ENCODE results near the gene KRTAP5-10. TPM values are rescaled to one million over a fixed set of nuclear protein-coding genes. Genes with fewer than 3 reads are reported as not detected.
"Not testable (repeated sequence)": the region's sequence is repeated elsewhere in the genome, so short reads cannot be mapped to it uniquely, and the experiment has no call there.

The KRTAP5-10 gene
- total and polyA plus RNA-seq, 10 donors: 0.08 to 0.32 (median 0.15) TPM; not detected in 6

GRCh38 chr11:71588822-71589545 is 23.6 kb downstream of the KRTAP5-10 start:
- H3K9me3 ChIP-seq; H3K4me3 ChIP-seq; intact Hi-C loops (cut with DNase I; ENCODE audit: low total_unique reads); H3K27ac ChIP-seq; DNase-seq; H3K4me1 ChIP-seq; H3K36me3 ChIP-seq; H3K27me3 ChIP-seq (replicated peaks in 1 of 7): not testable (repeated sequence)
- peak in 3 of 11 experiments; percentile 6 to 30 (median 29) for TF ChIP-seq CTCF (IDR thresholded peaks at IDR 0.05 in 8 of 11, conservative IDR thresholded peaks at IDR 0.05 in 3 of 11)
- WGBS, 5 donors: 59 to 67% (median 63%) methylated on average over 11 of the region's 11 CpGs

DNA sequence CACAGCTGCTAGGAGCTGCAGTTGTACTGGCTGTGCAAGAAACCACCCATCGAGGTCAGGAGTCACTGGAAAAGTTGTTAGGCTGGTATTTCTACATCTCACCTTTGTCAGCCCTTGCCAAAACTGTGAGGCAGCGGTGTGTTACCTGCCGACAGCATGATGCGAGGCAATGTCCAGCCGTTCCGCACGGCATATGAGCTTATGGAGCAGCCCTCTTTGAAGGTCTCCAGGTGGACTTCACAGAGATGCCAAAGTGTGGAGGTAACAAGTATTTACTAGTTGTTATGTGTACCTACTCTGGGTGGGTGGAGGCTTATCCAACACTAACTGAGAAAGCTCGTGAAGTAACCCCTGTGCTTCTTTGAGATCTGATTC is 24.2 kb downstream of the KRTAP5-10 start:
- DNase-seq; H3K36me3 ChIP-seq; H3K4me1 ChIP-seq; intact Hi-C loops (cut with DNase I; ENCODE audit: low total_unique reads); H3K9me3 ChIP-seq; H3K27ac ChIP-seq; H3K4me3 ChIP-seq; H3K27me3 ChIP-seq (replicated peaks in 1 of 7): not testable (repeated sequence)
- 47 to 88% (median 79%) methylated on average over 2 to 8 of the region's 8 CpGs for WGBS, 5 donors

DNA sequence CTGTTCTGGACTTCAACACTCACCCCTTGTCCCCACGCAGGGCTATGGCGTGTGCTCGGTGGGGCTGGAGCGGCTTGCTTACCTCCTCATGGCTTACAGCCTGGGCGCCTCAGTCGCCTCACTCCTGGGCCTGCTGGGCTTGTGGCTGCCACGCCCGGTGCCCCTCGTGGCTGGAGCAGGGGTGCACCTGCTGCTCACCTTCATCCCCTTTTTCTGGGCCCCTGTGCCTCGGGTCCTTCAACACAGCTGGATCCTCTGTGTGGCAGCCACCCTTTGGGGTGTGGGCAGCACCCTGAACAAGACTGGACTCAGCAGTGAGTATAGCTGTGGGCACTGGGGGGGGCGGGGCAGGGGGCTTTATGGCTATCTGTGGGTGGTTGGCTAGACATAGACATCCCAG is 37.9 kb downstream of the KRTAP5-10 start:
- H3K9me3 ChIP-seq; DNase-seq; H3K27ac ChIP-seq; H3K4me3 ChIP-seq; H3K36me3 ChIP-seq; intact Hi-C loops (cut with DNase I; ENCODE audit: low total_unique reads): not testable (repeated sequence)
- WGBS, 5 donors: 60 to 78% (median 77%) methylated on average over 1 to 11 of the region's 11 CpGs
- H3K27me3 ChIP-seq (replicated peaks in 1 of 7): peaks cover 0 to 73% (median 24%) of the 10 kb centered on the region in 7 donors
- H3K4me1 ChIP-seq: peaks cover 0 to 12% (median 8%) of the 10 kb centered on the region in 6 donors

- 8 to 47% (median 12%) methylated on average over 3 to 15 of the region's 17 CpGs for WGBS, 5 donors
- peak in 6 of 11 experiments; percentile 25 to 64 (median 54) for TF ChIP-seq CTCF (IDR thresholded peaks at IDR 0.05 in 8 of 11, conservative IDR thresholded peaks at IDR 0.05 in 3 of 11)
- H3K27ac ChIP-seq; H3K4me3 ChIP-seq; H3K9me3 ChIP-seq; intact Hi-C loops (cut with DNase I; ENCODE audit: low total_unique reads); H3K36me3 ChIP-seq; DNase-seq: not testable (repeated sequence)
- peaks cover 0 to 12% (median 8%) of the 10 kb centered on the region in 6 donors for H3K4me1 ChIP-seq
- peaks cover 0 to 91% (median 31%) of the 10 kb centered on the region in 7 donors for H3K27me3 ChIP-seq (replicated peaks in 1 of 7)
Measured at GRCh38 chr11:71604798-71605488, 39.6 kb downstream of the KRTAP5-10 start.

DNA sequence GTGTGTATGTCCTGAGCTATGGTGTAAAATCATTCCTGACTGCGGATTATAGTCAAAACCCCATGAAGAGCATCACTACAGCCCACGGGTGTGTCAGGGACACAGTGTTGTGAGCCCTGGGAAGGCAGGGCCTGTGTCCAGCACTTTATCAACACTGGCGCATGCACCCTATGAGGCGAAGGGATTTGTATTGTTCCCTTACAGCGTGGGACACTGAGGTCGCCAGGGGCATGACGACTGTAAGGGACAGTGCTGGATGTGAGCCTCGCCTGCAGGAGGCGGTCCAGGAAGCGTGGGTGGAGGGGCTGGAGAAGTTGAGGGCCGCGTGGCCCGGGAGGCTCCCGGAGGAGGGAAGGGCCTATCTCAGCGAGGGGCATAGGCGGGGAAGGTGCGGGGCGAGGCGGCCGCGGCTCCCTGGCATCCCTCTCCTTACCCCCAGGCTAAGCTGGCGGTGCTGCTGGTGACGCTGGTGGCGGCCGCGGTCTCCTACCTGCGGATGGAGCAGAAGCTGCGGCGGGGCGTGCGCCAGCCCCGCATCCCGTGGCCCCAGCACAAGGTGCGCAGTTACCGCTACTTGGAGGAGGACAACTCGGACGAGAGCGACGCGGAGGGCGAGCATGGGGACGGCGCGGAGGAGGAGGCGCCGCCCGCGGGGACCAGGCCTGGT is 41.6 kb downstream of the KRTAP5-10 start:
- H3K4me3 ChIP-seq: peak overlapping the region in 3 of 8 donors; percentile 8 to 42 (median 10)
- H3K4me1 ChIP-seq: peaks cover 0 to 12% (median 8%) of the 10 kb centered on the region in 6 donors
- H3K27ac ChIP-seq; intact Hi-C loops (cut with DNase I; ENCODE audit: low total_unique reads); DNase-seq; H3K36me3 ChIP-seq; H3K9me3 ChIP-seq: not testable (repeated sequence)
- WGBS, 5 donors: 11 to 35% (median 14%) methylated on average over 21 to 48 of the region's 48 CpGs
- peaks cover 0 to 80% (median 31%) of the 10 kb centered on the region in 7 donors for H3K27me3 ChIP-seq (replicated peaks in 1 of 7)

DNA sequence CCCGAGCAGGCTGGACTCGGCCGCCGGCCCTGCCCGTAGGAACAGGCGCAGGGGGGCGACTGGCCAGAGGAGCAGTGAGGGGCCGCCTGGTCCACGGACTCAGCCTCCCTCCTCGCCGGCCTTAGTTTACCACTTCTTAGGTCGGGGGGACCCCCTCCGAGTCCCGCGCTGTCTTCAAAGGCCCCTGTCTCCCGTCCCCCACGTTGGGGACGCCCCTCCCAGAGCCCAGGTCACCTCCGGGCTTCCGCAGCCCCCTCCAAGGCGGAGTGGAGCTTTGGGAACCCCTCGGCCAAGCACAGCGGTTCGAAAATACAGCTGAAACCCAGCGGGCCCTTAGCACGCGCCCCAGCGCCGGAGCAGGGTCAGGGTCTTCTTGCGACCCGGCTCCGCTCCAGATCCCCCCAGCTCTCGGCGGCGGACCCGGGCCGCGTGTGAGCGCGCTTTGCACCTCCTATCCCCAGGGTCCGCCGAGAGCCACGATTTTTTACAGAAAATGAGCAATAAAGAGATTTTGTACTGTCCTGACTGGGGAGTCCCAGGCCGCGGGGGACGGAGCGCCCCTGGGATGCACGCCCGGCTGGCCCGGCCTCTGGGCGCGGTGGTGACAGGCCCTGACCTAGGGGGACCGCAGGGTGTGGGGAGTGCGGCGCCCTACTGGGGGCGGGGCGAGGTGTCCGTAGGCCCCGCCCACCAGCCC is 42.3 kb downstream of the KRTAP5-10 start:
- 3 to 8% (median 3%) methylated on average over 12 to 58 of the region's 59 CpGs for WGBS, 5 donors
- H3K36me3 ChIP-seq; H3K27ac ChIP-seq; DNase-seq; intact Hi-C loops (cut with DNase I; ENCODE audit: low total_unique reads); H3K9me3 ChIP-seq: not testable (repeated sequence)
- Histone ChIP-seq H3K27me3 (replicated peaks in 1 of 7) (peaks cover 0 to 73% (median 29%) of the 10 kb centered on the region in 7 donors), H3K4me1 (peaks cover 0 to 12% (median 8%) of the 10 kb centered on the region in 6 donors), H3K4me3 (peak overlapping the region in 4 of 8 donors; percentile 8 to 42 (median 13))

DNA sequence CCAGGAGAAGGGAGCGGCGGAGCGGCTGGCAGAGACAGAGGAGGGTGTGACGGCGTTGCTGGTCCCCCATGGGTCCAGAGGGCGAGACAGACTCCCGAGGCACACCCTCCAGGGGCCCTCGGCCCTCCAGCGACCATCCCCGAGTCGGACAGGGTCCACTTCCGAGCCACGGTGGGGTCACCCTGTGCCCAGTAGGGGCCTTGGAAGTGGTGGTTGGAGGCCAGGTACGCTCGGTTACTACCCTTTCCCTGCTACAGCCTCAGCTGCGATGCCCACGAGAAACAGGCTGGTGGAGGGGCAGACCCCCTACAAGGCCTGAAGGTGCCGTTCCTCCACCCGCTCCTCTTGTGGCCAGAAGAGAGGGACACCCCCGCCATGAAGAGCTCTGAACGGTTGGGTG is 42.9 kb downstream of the KRTAP5-10 start:
- DNase-seq; H3K9me3 ChIP-seq; H3K36me3 ChIP-seq; intact Hi-C loops (cut with DNase I; ENCODE audit: low total_unique reads); H3K4me3 ChIP-seq; H3K27ac ChIP-seq: not testable (repeated sequence)
- Histone ChIP-seq H3K4me1 (peaks cover 0 to 12% (median 8%) of the 10 kb centered on the region in 6 donors), H3K27me3 (replicated peaks in 1 of 7) (peaks cover 0 to 67% (median 27%) of the 10 kb centered on the region in 7 donors)
- 21 to 60% (median 31%) methylated on average over 1 to 16 of the region's 21 CpGs for WGBS, 5 donors
